HCT116 (cell line): ENCODE data around the gene UGT1A7. TPM values are rescaled to one million over a fixed set of nuclear protein-coding genes. Genes with fewer than 3 reads are reported as not detected.
"Not testable (repeated sequence)": the region's sequence is repeated elsewhere in the genome, so short reads cannot be mapped to it uniquely, and the experiment has no call there.

Experiments used
- ATAC-seq: fragments of 200-7000 bp; cut with Tn5 transposase; 2 replicates; pipeline ENCODE4 v1.9.1; 2020; ENCODE audit warnings: mild to moderate bottlenecking, moderate library complexity
- BruUV-seq: library from RNA; stranded (reverse); fragments of 400-500 nt; replicated peaks from 2 replicates; lab custom pipeline; 2021; lab: Mats Ljungman, UMichigan
- CTCF ChIA-PET: fragments of 300-600 bp; sonication (Branson Sonifier 250); formaldehyde crosslinking; loops from one replicate; lab custom pipeline; 2021; ENCODE audit warnings: antibody characterized with exemption; lab: Charles Lee
- POLR2A ChIA-PET: fragments of 300-600, 350-600 bp; sonication (Branson Sonifier 250); formaldehyde crosslinking; loops from one replicate; lab custom pipeline; 2021; ENCODE audit warnings: antibody characterized with exemption; lab: Charles Lee
- RAD21 ChIA-PET, 2 experiments: fragments of 300-600 bp; sonication (Branson Sonifier 250); formaldehyde crosslinking; loops; one replicate each; lab custom pipeline; 2023; ENCODE audit warnings: low total read pairs in 2 of 2; ENCODE audit not compliant: uncharacterized antibody in 2 of 2, unreplicated experiment in 2 of 2, low non-redundant PET in 1 of 2; lab: Charles Lee
- DNase-seq: peaks from one replicate; pipeline ENCODE4 v3.0.0-alpha.2; 2010; ENCODE audit warnings: low read depth, low spot score
- H2AFZ ChIP-seq: fragments of 200-600 bp; shearing (Covaris generic), sonication (generic); 2 replicates; pipeline ENCODE4 v1.6.1; 2017; ENCODE audit warnings: low read depth, mixed run types, mixed read lengths, antibody characterized with exemption, low read length; ENCODE audit not compliant: poor library complexity, severe bottlenecking
- H3K27ac ChIP-seq: 2 replicates; pipeline ENCODE4 v1.5.1; 2012; ENCODE audit warnings: low read depth, low read length
- H3K27me3 ChIP-seq: fragments of 200-600 bp; sonication (generic); 2 replicates; pipeline ENCODE4 v1.6.1; 2016; ENCODE audit warnings: mixed run types, low read length, mixed read lengths; ENCODE audit not compliant: insufficient read depth
- H3K36me3 ChIP-seq, 2 experiments: fragments of 200-500 bp in 1 of 2; fragments of 200-600 bp in 1 of 2; sonication (Bioruptor generic) in 1 of 2; sonication (generic) in 1 of 2; 2 replicates each; pipeline versions ENCODE4 v1.5.1 to v1.6.1; 2014 to 2016; ENCODE audit warnings: low read length in 2 of 2, inconsistent platforms in 1 of 2, mixed read lengths in 1 of 2, mixed run types in 1 of 2; ENCODE audit not compliant: insufficient read depth in 2 of 2, control insufficient read depth in 1 of 2
- H3K4me1 ChIP-seq, 2 experiments: fragments of 200-600 bp in 1 of 2; sonication (generic) in 1 of 2; 2 replicates each; pipeline versions ENCODE4 v1.5.1 to v1.6.1; 2012 to 2017; ENCODE audit warnings: low read length in 2 of 2, inconsistent platforms in 1 of 2, mild to moderate bottlenecking in 1 of 2, mixed read lengths in 1 of 2, mixed run types in 1 of 2, moderate library complexity in 1 of 2; ENCODE audit not compliant: insufficient read depth in 2 of 2, control insufficient read depth in 1 of 2
- H3K4me2 ChIP-seq: fragments of 200-600 bp; sonication (generic); 2 replicates; pipeline ENCODE4 v1.6.1; 2017; ENCODE audit warnings: mixed run types, low read length, mixed read lengths
- H3K4me3 ChIP-seq, 2 experiments: fragments of 200-600 bp in 1 of 2; sonication (generic) in 1 of 2; replicated peaks in 1 of 2; 2 replicates each; pipeline ENCODE4 v1.5.1; 2011 to 2016; ENCODE audit warnings: low read length in 2 of 2, control low read depth in 1 of 2, low read depth in 1 of 2, mild to moderate bottlenecking in 1 of 2, mixed read lengths in 1 of 2, mixed run types in 1 of 2
- H3K79me2 ChIP-seq: fragments of 200-600 bp; sonication (generic); 2 replicates; pipeline ENCODE4 v1.6.1; 2017; ENCODE audit warnings: mild to moderate bottlenecking, mixed run types, low read length, moderate library complexity, mixed read lengths; ENCODE audit not compliant: insufficient read depth
- H3K9ac ChIP-seq: fragments of 200-600 bp; sonication (generic); 2 replicates; pipeline ENCODE4 v1.6.1; 2016; ENCODE audit warnings: low read length, mixed read lengths
- H3K9me2 ChIP-seq: fragments of 200-600 bp; sonication (generic), shearing (Covaris generic); 2 replicates; pipeline ENCODE4 v1.6.1; 2017; ENCODE audit warnings: mixed run types, mild to moderate bottlenecking, moderate library complexity; ENCODE audit not compliant: insufficient read depth
- H3K9me3 ChIP-seq, 2 experiments: fragments of 200-500 bp in 1 of 2; fragments of 200-600 bp in 1 of 2; sonication (Bioruptor generic) in 1 of 2; sonication (generic) in 1 of 2; 2 replicates each; pipeline ENCODE4 v1.6.1; 2014 to 2017; ENCODE audit warnings: low read length in 2 of 2, mixed read lengths in 2 of 2, inconsistent platforms in 1 of 2, low read depth in 1 of 2, mild to moderate bottlenecking in 1 of 2, mixed run types in 1 of 2, moderate library complexity in 1 of 2; ENCODE audit not compliant: control insufficient read depth in 1 of 2, insufficient read depth in 1 of 2
- H4K20me1 ChIP-seq: fragments of 200-600 bp; sonication (generic), shearing (Covaris generic); 2 replicates; pipeline ENCODE4 v1.6.1; 2017; ENCODE audit warnings: mixed run types, mild to moderate bottlenecking, moderate library complexity; ENCODE audit not compliant: insufficient read depth
- CBX3 ChIP-seq: IDR thresholded peaks from 2 replicates; pipeline ENCODE4 v1.6.1; 2012; ENCODE audit warnings: low read depth
- FOSL1 ChIP-seq: IDR thresholded peaks from 2 replicates; pipeline ENCODE4 v1.6.1; 2012; ENCODE audit warnings: low read depth
- POLR2AphosphoS5 ChIP-seq: IDR thresholded peaks from 2 replicates; pipeline ENCODE4 v1.6.1; 2011; ENCODE audit warnings: mild to moderate bottlenecking, low read depth, low read length, moderate library complexity
- SRF ChIP-seq: IDR thresholded peaks from 2 replicates; pipeline ENCODE4 v1.6.1; 2012; ENCODE audit warnings: low read depth
- TCF7L2 ChIP-seq: IDR thresholded peaks from 2 replicates; pipeline ENCODE4 v1.7.0; 2011; ENCODE audit warnings: borderline replicate concordance, inconsistent platforms; ENCODE audit not compliant: insufficient read depth, insufficient read length; ENCODE audit errors: extremely low read depth
- ZBTB33 ChIP-seq: IDR thresholded peaks from 2 replicates; pipeline ENCODE4 v1.6.1; 2011; ENCODE audit warnings: mild to moderate bottlenecking, low read length, moderate library complexity; ENCODE audit not compliant: insufficient replicate concordance; ENCODE audit errors: extremely low read depth
- intact Hi-C: fragments of 100-400 bp; cut with micrococcal nuclease; formaldehyde crosslinking; loops from 2 replicates; pipeline ENCODE4 v1.10.0; 2022
- total RNA-seq: library from RNA; stranded (reverse); gene quantifications from one replicate; pipeline ENCODE4 v1.2.1, GENCODE V29; 2021; ENCODE audit not compliant: unreplicated experiment

The UGT1A7 gene
- total RNA-seq, 1 experiment from 2014 or later, result not detected

GRCh38 chr2:233743464-233744259, 62.0 kb downstream of the UGT1A7 start:
- H3K79me2 ChIP-seq, result no peaks in the 10 kb centered on the region
- TF ChIP-seq SRF (no peak), ZBTB33 (no peak)
- ChIA-PET CTCF (no interaction called here), RAD21 (no interaction called here), POLR2A (no interaction called here)
- no peaks in the 10 kb centered on the region for H3K9me3 ChIP-seq
- no peaks in the 10 kb centered on the region for H4K20me1 ChIP-seq
- no peaks in the 10 kb centered on the region for H3K27me3 ChIP-seq
- ATAC-seq (no peak), DNase-seq (no peak)
- H3K9me2 ChIP-seq, result no peaks in the 10 kb centered on the region
- no peak overlapping the region for H3K4me2 ChIP-seq
- no peak overlapping the region for H2AFZ ChIP-seq
- H3K27ac ChIP-seq, result no peak overlapping the region
- no peaks in the 10 kb centered on the region for H3K4me1 ChIP-seq
- intact Hi-C loops, result no loop called here
- no peak overlapping the region for H3K9ac ChIP-seq
- H3K36me3 ChIP-seq, result no peaks in the 10 kb centered on the region
- no peak overlapping the region for H3K4me3 ChIP-seq
- no TSS peak for BruUV-seq

- intact Hi-C loops, result no loop called here
- H3K36me3 ChIP-seq, result no peaks in the 10 kb centered on the region
- no peak overlapping the region for H3K9ac ChIP-seq
- ChIA-PET CTCF (no interaction called here), RAD21 (no interaction called here), POLR2A (no interaction called here)
- no peak for DNase-seq
- no peaks in the 10 kb centered on the region for H3K9me3 ChIP-seq
- no peak overlapping the region for H3K4me2 ChIP-seq
- ATAC-seq, result no peak
- no peak for TF ChIP-seq TCF7L2
- TF ChIP-seq CBX3, result no peak
- no peak for TF ChIP-seq FOSL1
- TF ChIP-seq SRF, result no peak
- TF ChIP-seq POLR2AphosphoS5, result no peak
- H3K27ac ChIP-seq, result no peak overlapping the region
- no peak overlapping the region for H3K4me3 ChIP-seq
- no peaks in the 10 kb centered on the region for H3K9me2 ChIP-seq
- H4K20me1 ChIP-seq, result no peaks in the 10 kb centered on the region
- BruUV-seq, result no TSS peak
- no peaks in the 10 kb centered on the region for H3K27me3 ChIP-seq
- H2AFZ ChIP-seq, result no peak overlapping the region
- H3K4me1 ChIP-seq, result no peaks in the 10 kb centered on the region
- no peaks in the 10 kb centered on the region for H3K79me2 ChIP-seq
Measured at GRCh38 chr2:233745073-233745755, 63.5 kb downstream of the UGT1A7 start.

GRCh38 chr2:233745838-233746237, 64.1 kb downstream of the UGT1A7 start:
- H3K4me3 ChIP-seq, POLR2A ChIA-PET, H3K9me2 ChIP-seq, H3K9ac ChIP-seq, H2AFZ ChIP-seq, H3K9me3 ChIP-seq, H3K79me2 ChIP-seq, intact Hi-C loops, H4K20me1 ChIP-seq, ATAC-seq, H3K4me2 ChIP-seq, H3K36me3 ChIP-seq, H3K4me1 ChIP-seq, DNase-seq, RAD21 ChIA-PET, H3K27me3 ChIP-seq, H3K27ac ChIP-seq, CTCF ChIA-PET, BruUV-seq: not testable (repeated sequence)
